A549 (cell line): ENCODE results near the gene AHNAK2. TPM values are rescaled to one million over a fixed set of nuclear protein-coding genes. Genes with fewer than 3 reads are reported as not detected.

Experiments
- ATAC-seq, 2 experiments: fragments of 200-7000 bp in 1 of 2; fragments of >200 bp in 1 of 2; cut with Nextera tagmentation in 1 of 2; cut with Tn5 transposase in 1 of 2; 3 replicates each; pipeline versions ENCODE4 v1.8.0 to v1.9.1; 2018 to 2020; ENCODE audit warnings: mild to moderate bottlenecking in 1 of 2, moderate library complexity in 1 of 2
- CTCF ChIA-PET: fragments of 300-600 bp; sonication (Branson Sonifier 250); formaldehyde crosslinking; extraction: SDS; loops from one replicate; lab custom pipeline; 2021; ENCODE audit warnings: antibody characterized with exemption, inconsistent platforms; lab: Yijun Ruan, JAX
- POLR2A ChIA-PET: fragments of 350-600 bp; formaldehyde crosslinking; extraction: SDS; loops from one replicate; lab custom pipeline; 2021; ENCODE audit warnings: antibody characterized with exemption, inconsistent platforms; lab: Yijun Ruan, JAX
- DNase-seq, 2 experiments: peaks; one replicate each; pipeline versions ENCODE4 v3.0.0 to v3.0.0-alpha.2; 2011 to 2016; ENCODE audit warnings: low read depth in 1 of 2, low spot score in 1 of 2
- FAIRE-seq: peaks from 2 replicates; lab custom pipeline; 2011; peaks lifted over from hg19 to GRCh38; lab: Jason Lieb, UNC
- H3K27ac ChIP-seq, 2 experiments: fragments of >200 bp; sonication (Bioruptor Twin); formaldehyde crosslinking; 3 replicates each; pipeline ENCODE4 v1.5.1; 2016 to 2017
- H3K4me1 ChIP-seq: fragments of >200 bp; sonication (Bioruptor Twin); formaldehyde crosslinking; 3 replicates; pipeline ENCODE4 v1.6.1; 2016
- H3K4me2 ChIP-seq: fragments of >200 bp; sonication (Bioruptor Twin); formaldehyde crosslinking; 3 replicates; pipeline ENCODE4 v1.6.1; 2016
- H3K4me3 ChIP-seq: fragments of >200 bp; sonication (Bioruptor Twin); formaldehyde crosslinking; 3 replicates; pipeline ENCODE4 v1.5.1; 2016
- H3K9me3 ChIP-seq: fragments of >200 bp; sonication (Bioruptor Twin); formaldehyde crosslinking; 3 replicates; pipeline ENCODE4 v1.6.1; 2016
- ATOH8 ChIP-seq: fragments of 250-450 bp; sonication (Bioruptor Pico); IDR thresholded peaks from 2 replicates; pipeline ENCODE4 v1.5.0; 2020; ENCODE audit warnings: low read depth, mild to moderate bottlenecking, moderate library complexity
- BCL3 ChIP-seq: fragments of >200 bp; sonication (Bioruptor Twin); formaldehyde crosslinking; IDR thresholded peaks from 3 replicates; pipeline ENCODE4 v1.6.1; 2016
- CEBPB ChIP-seq, 2 experiments: fragments of >200 bp in 1 of 2; sonication (Bioruptor Twin) in 1 of 2; formaldehyde crosslinking in 1 of 2; IDR thresholded peaks; 2 replicates each; pipeline ENCODE4 v1.6.1; 2012 to 2016
- CHD2 ChIP-seq: fragments of 150-350 bp; IDR thresholded peaks from 2 replicates; pipeline ENCODE4 v1.6.1; 2014; ENCODE audit warnings: low read length; ENCODE audit not compliant: partially characterized antibody
- E2F6 ChIP-seq: IDR thresholded peaks from 2 replicates; pipeline ENCODE4 v1.6.1; 2012; ENCODE audit warnings: low read depth, borderline replicate concordance
- EP300 ChIP-seq, 2 experiments: fragments of >200 bp; sonication (Bioruptor Twin); formaldehyde crosslinking; IDR thresholded peaks; 2 replicates in 1 of 2; 3 replicates in 1 of 2; pipeline ENCODE4 v1.6.1; 2016 to 2017
- ESRRA ChIP-seq: fragments of 150-350 bp; IDR thresholded peaks from 2 replicates; pipeline ENCODE4 v1.6.1; 2014; ENCODE audit warnings: mild to moderate bottlenecking, low read length, borderline replicate concordance
- FOXS1 ChIP-seq: fragments of 250-450 bp; sonication (Bioruptor Pico); IDR thresholded peaks from 2 replicates; pipeline ENCODE4 v1.5.0; 2020; ENCODE audit warnings: mild to moderate bottlenecking, moderate library complexity
- GATA3 ChIP-seq: IDR thresholded peaks from 2 replicates; pipeline ENCODE4 v1.6.1; 2012; ENCODE audit warnings: borderline replicate concordance
- HES2 ChIP-seq: fragments of >200 bp; sonication (Bioruptor Twin); formaldehyde crosslinking; IDR thresholded peaks from 2 replicates; pipeline ENCODE4 v1.6.1; 2016
- HMGXB4 ChIP-seq: fragments of 250-450 bp; sonication (Bioruptor Pico); IDR thresholded peaks from 2 replicates; pipeline ENCODE4 v1.5.0; 2021; ENCODE audit warnings: mild to moderate bottlenecking, moderate library complexity, borderline replicate concordance
- JUN ChIP-seq, 2 experiments: fragments of >200 bp; sonication (Bioruptor Twin); formaldehyde crosslinking; IDR thresholded peaks; 2 replicates in 1 of 2; 3 replicates in 1 of 2; pipeline ENCODE4 v1.6.1; 2016 to 2017
- KDM5A ChIP-seq: fragments of 200-600 bp; sonication (generic); IDR thresholded peaks from 2 replicates; pipeline ENCODE4 v1.6.1; 2016; ENCODE audit warnings: antibody characterized with exemption, mild to moderate bottlenecking
- MAX ChIP-seq: IDR thresholded peaks from 2 replicates; pipeline ENCODE4 v1.6.1; 2012
- NFE2L2 ChIP-seq: fragments of 150-350 bp; conservative IDR thresholded peaks from 2 replicates; pipeline ENCODE4 v1.6.1; 2014; ENCODE audit warnings: low read length
- PHF8 ChIP-seq: fragments of 200-600 bp; sonication (generic); IDR thresholded peaks from 2 replicates; pipeline ENCODE4 v1.6.1; 2016; ENCODE audit warnings: low read depth, mild to moderate bottlenecking, antibody characterized with exemption, moderate library complexity, borderline replicate concordance
- POLR2A ChIP-seq: IDR thresholded peaks from 2 replicates; pipeline ENCODE4 v1.6.1; 2012; ENCODE audit warnings: mild to moderate bottlenecking, low read length
- TFCP2L1 ChIP-seq: fragments of 250-450 bp; sonication (Bioruptor Pico); IDR thresholded peaks from 2 replicates; pipeline ENCODE4 v1.5.0; 2021; ENCODE audit warnings: mild to moderate bottlenecking
- USF2 ChIP-seq: fragments of 450-650 bp; IDR thresholded peaks from 2 replicates; pipeline ENCODE4 v1.6.1; 2014; ENCODE audit warnings: antibody characterized with exemption
- WGBS: methylation state at CpG from one replicate; pipeline ENCODE4 v1.1.6; 2017; ENCODE audit errors: missing lambda C conversion rate; 5-methylcytosine and 5-hydroxymethylcytosine counted together
- polyA plus RNA-seq, 4 experiments: library from polyadenylated mRNA; depleted of rRNA in 3 of 4; stranded (reverse); fragments of >200 nt; fragmentation: RNase III in 1 of 4; extraction: RNeasy Plus Mini Kit Qiagen cat#74134 plus additional on column Dnase treatment in 1 of 4; gene quantifications; 2 replicates in 3 of 4; 3 replicates in 1 of 4; pipeline ENCODE4 v1.2.3, GENCODE V29; 2011 to 2017

Gene AHNAK2
- polyA plus RNA-seq, 2 of the 4 experiments (the other 2 are of a cell fraction) = 43.3 to 43.7 TPM

- peak; percentile 89 to 91 for ATAC-seq
- H3K27ac ChIP-seq = peak within 1 kb of the TSS; percentile 89 to 96
- peaks cover 16% of the 10 kb centered on the region; the same call in 2 of the 3 replicates for H3K4me1 ChIP-seq
- H3K9me3 ChIP-seq = no peaks in the 10 kb centered on the region
- WGBS = under 1% methylated on average over 24 of the region's 77 CpGs
- H3K4me3 ChIP-seq = peak within 1 kb of the TSS; percentile 87
- no peak for FAIRE-seq
- H3K4me2 ChIP-seq = peak within 1 kb of the TSS; percentile 100
- DNase-seq = peak; percentile 90 to 93
- ChIA-PET POLR2A (interaction anchor here (0.6 to 2.5 kb wide), 8 partner anchors 12 to 101 kb away, joined by 3 to 37 read pairs (median 6); partner anchors contain the start of gene CDCA4), CTCF (interaction anchor here (1.2 to 5.7 kb wide), 8 partner anchors 8 to 59 kb away, joined by 3 to 74 read pairs (median 4); no protein-coding TSS in a partner anchor)
- peak; percentile 55 for TF ChIP-seq POLR2A
- TF ChIP-seq NFE2L2 = no peak
- peak; percentile 47 for TF ChIP-seq USF2
- TF ChIP-seq CHD2 = no peak
- TF ChIP-seq PHF8 = peak; percentile 67; the same call in 1 of the 2 replicates
- TF ChIP-seq KDM5A = no peak
- TF ChIP-seq JUN (IDR thresholded peaks at IDR 0.05) = peak; percentile 40 to 60; a peak in 3 of 5 replicates
- TF ChIP-seq BCL3 = peak; percentile 54; the same call in 2 of the 3 replicates
Observed at GRCh38 chr14:104985675-104986486, 7.7 kb upstream of the AHNAK2 start, which contains the start of gene CLBA1. CLBA1 (plus strand) TSS chr14:104985788; CDS start chr14:104986432, 644 bp downstream.

- POLR2A ChIA-PET = interaction anchor here (1.8 to 2.5 kb wide), 2 partner anchors 11 to 15 kb away, joined by 17 to 37 read pairs; no protein-coding TSS in a partner anchor
- no peak for TF ChIP-seq GATA3
- TF ChIP-seq, all 56 proteins: peak for 0
- no peak overlapping the region; the same call in 2 of the 3 replicates for H3K4me2 ChIP-seq
- peaks cover 32% of the 10 kb centered on the region for H3K4me1 ChIP-seq
- ATAC-seq (no peak), FAIRE-seq (no peak), DNase-seq (no peak)
- no peak overlapping the region for H3K4me3 ChIP-seq
- peak overlapping the region in 1 of 2 experiments; percentile 96; a peak in 3 of 6 replicates for H3K27ac ChIP-seq
- CTCF ChIA-PET = interaction anchor here (0.9 to 5.7 kb wide), 12 partner anchors 9 to 88 kb away, joined by 3 to 74 read pairs (median 4); no protein-coding TSS in a partner anchor
- WGBS = 94% methylated on average over 11 of the region's 15 CpGs
- H3K9me3 ChIP-seq = no peaks in the 10 kb centered on the region
Observed at GRCh38 chr14:104984056-104984894, 6.1 kb upstream of the AHNAK2 start.

GRCh38 chr14:104983231-104983721, 5.1 kb upstream of the AHNAK2 start:
- Histone ChIP-seq H3K4me2 (no peak overlapping the region), H3K27ac (peak overlapping the region; percentile 35 to 97; a peak in 4 of 6 replicates), H3K4me3 (no peak overlapping the region), H3K4me1 (peaks cover 41% of the 10 kb centered on the region), H3K9me3 (no peaks in the 10 kb centered on the region)
- WGBS = 86% methylated on average over 12 of the region's 12 CpGs
- ATAC-seq = no peak
- ChIA-PET POLR2A (no interaction called here), CTCF (interaction anchor here (0.9 to 5.7 kb wide), 8 partner anchors 8 to 61 kb away, joined by 3 to 74 read pairs (median 5); no protein-coding TSS in a partner anchor)
- FAIRE-seq = no peak
- no peak for DNase-seq
- TF ChIP-seq GATA3 (no peak), TFCP2L1 (CRISPR knock-in tag) (no peak), BCL3 (no peak), CEBPB (IDR thresholded peaks at IDR 0.05) (no peak), MAX (no peak), E2F6 (no peak), ATOH8 (CRISPR knock-in tag) (no peak), EP300 (IDR thresholded peaks at IDR 0.05) (no peak), FOXS1 (CRISPR knock-in tag) (no peak), HMGXB4 (CRISPR knock-in tag) (no peak), USF2 (no peak), HES2 (no peak), ESRRA (no peak)
